ENCODE results near the gene KLHDC8A. TPM values are rescaled to one million over a fixed set of nuclear protein-coding genes. Genes with fewer than 3 reads are reported as not detected.

KLHDC8A gene
- total RNA-seq, 2 donors from 2014 or later: 0.38 to 0.53 TPM

GRCh38 chr1:205326812-205327466 lies 29.8 kb downstream of the KLHDC8A start:
- DNase-seq: no peak
- WGBS, 2 experiments (ENCODE audit: insufficient coverage in 1 of 2, insufficient read length in 1 of 2): 94 to 96% methylated on average over 7 to 11 of the region's 11 CpGs
- Histone ChIP-seq H3K36me3 (ENCODE audit: control insufficient read depth, insufficient read depth, low read length) (no peaks in the 10 kb centered on the region), H3K4me1 (ENCODE audit: control insufficient read depth, insufficient read depth, low read length) (peaks cover 7% of the 10 kb centered on the region), H3K27me3 (ENCODE audit: control insufficient read depth, insufficient read depth, low read length, poor library complexity, severe bottlenecking) (no peaks in the 10 kb centered on the region), H3K4me3 (ENCODE audit: low read length) (no peak overlapping the region), H3K9me3 (ENCODE audit: control insufficient read depth, low read length) (no peaks in the 10 kb centered on the region), H3K27ac (ENCODE audit: low read depth, low read length) (no peak overlapping the region), H3K9ac (ENCODE audit: extremely low read depth, low read length, poor library complexity, severe bottlenecking) (no peak overlapping the region)
- H3K36me3 Mint-ChIP-seq (ENCODE audit: low read depth): no peaks in the 10 kb centered on the region
- no peak overlapping the region for H3K4me3 Mint-ChIP-seq
- no peak for TF ChIP-seq CTCF (conservative IDR thresholded peaks at IDR 0.05)
- peaks cover 12% of the 10 kb centered on the region for H3K27me3 Mint-ChIP-seq (ENCODE audit: insufficient read depth)
- H3K9me3 Mint-ChIP-seq: no peaks in the 10 kb centered on the region
- H3K4me1 Mint-ChIP-seq: peaks cover 30% of the 10 kb centered on the region
- no peak overlapping the region for H3K27ac Mint-ChIP-seq

- peak overlapping the region; percentile 21 for H3K9ac ChIP-seq (ENCODE audit: extremely low read depth, low read length, poor library complexity, severe bottlenecking)
- H3K4me1 ChIP-seq (ENCODE audit: control insufficient read depth, insufficient read depth, low read length): peaks cover 7% of the 10 kb centered on the region
- Mint-ChIP-seq H3K27ac (peak overlapping the region; percentile 91), H3K4me3 (no peak overlapping the region), H3K9me3 (no peaks in the 10 kb centered on the region), H3K27me3 (ENCODE audit: insufficient read depth) (peaks cover 12% of the 10 kb centered on the region), H3K4me1 (peaks cover 33% of the 10 kb centered on the region), H3K36me3 (ENCODE audit: low read depth) (peaks cover 2% of the 10 kb centered on the region)
- no peaks in the 10 kb centered on the region for H3K27me3 ChIP-seq (ENCODE audit: control insufficient read depth, insufficient read depth, low read length, poor library complexity, severe bottlenecking)
- H3K4me3 ChIP-seq (ENCODE audit: low read length): no peak overlapping the region
- no peaks in the 10 kb centered on the region for H3K36me3 ChIP-seq (ENCODE audit: control insufficient read depth, insufficient read depth, low read length)
- no peak overlapping the region for H3K27ac ChIP-seq (ENCODE audit: low read depth, low read length)
- 44 to 47% methylated on average over 3 to 6 of the region's 6 CpGs for WGBS, 2 experiments (ENCODE audit: insufficient coverage in 1 of 2, insufficient read length in 1 of 2)
- peak; percentile 93 for TF ChIP-seq CTCF (conservative IDR thresholded peaks at IDR 0.05)
- no peaks in the 10 kb centered on the region for H3K9me3 ChIP-seq (ENCODE audit: control insufficient read depth, low read length)
- DNase-seq: peak; percentile 96
These were observed 31.3 kb downstream of the KLHDC8A start for GRCh38 chr1:205325334-205325884.

- Mint-ChIP-seq H3K27ac (peak overlapping the region; percentile 91), H3K27me3 (ENCODE audit: insufficient read depth) (peaks cover 12% of the 10 kb centered on the region), H3K9me3 (no peaks in the 10 kb centered on the region), H3K36me3 (ENCODE audit: low read depth) (peaks cover 3% of the 10 kb centered on the region), H3K4me1 (peaks cover 37% of the 10 kb centered on the region), H3K4me3 (no peak overlapping the region)
- H3K9ac ChIP-seq (ENCODE audit: extremely low read depth, low read length, poor library complexity, severe bottlenecking): peak overlapping the region; percentile 21
- peaks cover 3% of the 10 kb centered on the region for H3K36me3 ChIP-seq (ENCODE audit: control insufficient read depth, insufficient read depth, low read length)
- peaks cover 7% of the 10 kb centered on the region for H3K4me1 ChIP-seq (ENCODE audit: control insufficient read depth, insufficient read depth, low read length)
- DNase-seq: peak; percentile 90
- H3K27ac ChIP-seq (ENCODE audit: low read depth, low read length): no peak overlapping the region
- no peak for TF ChIP-seq CTCF (conservative IDR thresholded peaks at IDR 0.05)
- no peaks in the 10 kb centered on the region for H3K27me3 ChIP-seq (ENCODE audit: control insufficient read depth, insufficient read depth, low read length, poor library complexity, severe bottlenecking)
- no peaks in the 10 kb centered on the region for H3K9me3 ChIP-seq (ENCODE audit: control insufficient read depth, low read length)
- H3K4me3 ChIP-seq (ENCODE audit: low read length): no peak overlapping the region
- 46 to 57% methylated on average over 3 to 6 of the region's 6 CpGs for WGBS, 2 experiments (ENCODE audit: insufficient coverage in 1 of 2, insufficient read length in 1 of 2)
These were observed 31.9 kb downstream of the KLHDC8A start for GRCh38 chr1:205324781-205325180.
